HepG2 (cell line): ENCODE data around the gene ZDHHC7. TPM values are rescaled to one million over a fixed set of nuclear protein-coding genes. Genes with fewer than 3 reads are reported as not detected.

ENCODE experiments used
- ATAC-seq: fragments of 200-7000 bp; cut with Tn5 transposase; 3 replicates; pipeline ENCODE4 v1.9.1; 2020; ENCODE audit warnings: mild to moderate bottlenecking, moderate library complexity
- BruUV-seq: library from RNA; stranded (reverse); fragments of 400-500 nt; replicated peaks from 2 replicates; lab custom pipeline; 2021; lab: Mats Ljungman, UMichigan
- CTCF ChIA-PET: fragments of 300-600 bp; formaldehyde crosslinking; extraction: SDS; loops from one replicate; lab custom pipeline; 2021; ENCODE audit warnings: low total read pairs, inconsistent platforms, low intra/inter-chr PET ratio; lab: Yijun Ruan, JAX
- POLR2A ChIA-PET: fragments of 350-600 bp; sonication (Branson Sonifier 250); formaldehyde crosslinking; loops from one replicate; lab custom pipeline; 2020; ENCODE audit warnings: antibody characterized with exemption, inconsistent platforms; lab: Yijun Ruan, JAX
- DNase-seq: peaks from one replicate; pipeline ENCODE4 v3.0.0-alpha.2; 2015; ENCODE audit warnings: low spot score
- FAIRE-seq: peaks from 3 replicates; lab custom pipeline; 2011; peaks lifted over from hg19 to GRCh38; lab: Jason Lieb, UNC
- H2AFZ ChIP-seq: one replicate; pipeline ENCODE4 v1.6.1; 2011; ENCODE audit warnings: low read length, inconsistent platforms
- H3K27ac ChIP-seq: fragments of 300-600 bp; 3 replicates; pipeline ENCODE4 v1.8.0; 2011; ENCODE audit warnings: mixed run types, mild to moderate bottlenecking, mixed read lengths, low read length, inconsistent platforms; ENCODE audit not compliant: insufficient read depth; ENCODE audit errors: extremely low read length
- H3K27me3 ChIP-seq, 2 experiments: fragments of 200-600 bp in 1 of 2; 2 replicates in 1 of 2; 3 replicates in 1 of 2; pipeline versions ENCODE4 v1.6.0 to v1.8.0; 2011; ENCODE audit warnings: low read length in 2 of 2, mild to moderate bottlenecking in 2 of 2, moderate library complexity in 2 of 2, inconsistent platforms in 1 of 2; ENCODE audit not compliant: insufficient read depth in 2 of 2, control insufficient read depth in 1 of 2
- H3K36me3 ChIP-seq, 2 experiments: fragments of 200-600 bp in 1 of 2; replicated peaks in 1 of 2; 2 replicates in 1 of 2; 3 replicates in 1 of 2; pipeline versions ENCODE4 v1.5.1 to v1.8.0; 2011; ENCODE audit warnings: low read length in 2 of 2, inconsistent platforms in 1 of 2; ENCODE audit not compliant: insufficient read depth in 2 of 2, control insufficient read depth in 1 of 2
- H3K4me1 ChIP-seq: 2 replicates; pipeline ENCODE4 v1.5.1; 2012; ENCODE audit warnings: low read length, inconsistent platforms; ENCODE audit not compliant: insufficient read depth
- H3K4me2 ChIP-seq: 2 replicates; pipeline ENCODE4 v1.6.0; 2011; ENCODE audit warnings: low read depth, low read length, inconsistent platforms
- H3K4me3 ChIP-seq, 3 experiments: fragments of 200-600 bp in 1 of 3; sonication (generic), shearing (Covaris generic) in 1 of 3; replicated peaks in 1 of 3; 2 replicates each; pipeline ENCODE4 v1.5.1; 2011 to 2016; ENCODE audit warnings: low read length in 3 of 3, inconsistent platforms in 2 of 3, low read depth in 2 of 3, mild to moderate bottlenecking in 2 of 3, control low read depth in 1 of 3, mixed read lengths in 1 of 3; ENCODE audit not compliant: insufficient read depth in 1 of 3
- H3K79me2 ChIP-seq: one replicate; pipeline ENCODE4 v1.6.1; 2011; ENCODE audit warnings: low read length, inconsistent platforms; ENCODE audit not compliant: insufficient read depth
- H3K9ac ChIP-seq: 2 replicates; pipeline ENCODE4 v1.6.0; 2011; ENCODE audit warnings: mild to moderate bottlenecking, low read depth, low read length, inconsistent platforms; ENCODE audit not compliant: insufficient read depth
- H3K9me3 ChIP-seq: 2 replicates; pipeline ENCODE4 v1.5.1; 2012; ENCODE audit warnings: mild to moderate bottlenecking, low read length
- H4K20me1 ChIP-seq: 2 replicates; pipeline ENCODE4 v1.6.0; 2011; ENCODE audit warnings: inconsistent platforms, mild to moderate bottlenecking, low read length, moderate library complexity; ENCODE audit not compliant: insufficient read depth
- ATRX ChIP-seq: sonication (generic); formaldehyde crosslinking; IDR thresholded peaks from 2 replicates; pipeline ENCODE4 v1.4.0; 2020; ENCODE audit warnings: missing genetic modification reagents, borderline replicate concordance
- CHD4 ChIP-seq: fragments of 200-600 bp; sonication (generic); IDR thresholded peaks from 2 replicates; pipeline ENCODE4 v1.7.0; 2017; ENCODE audit warnings: mild to moderate bottlenecking, low read length, borderline replicate concordance
- DMTF1 ChIP-seq: sonication (generic); formaldehyde crosslinking; IDR thresholded peaks from 2 replicates; pipeline ENCODE4 v1.4.0; 2020; ENCODE audit warnings: mild to moderate bottlenecking, missing genetic modification reagents
- GFI1 ChIP-seq: sonication (generic); formaldehyde crosslinking; IDR thresholded peaks from 2 replicates; pipeline ENCODE4 v1.5.0; 2020; ENCODE audit warnings: missing genetic modification reagents, mild to moderate bottlenecking, borderline replicate concordance
- HNRNPLL ChIP-seq: fragments of 200-400 bp; formaldehyde crosslinking; IDR thresholded peaks from 2 replicates; pipeline ENCODE4 v1.6.1; 2017; ENCODE audit warnings: mild to moderate bottlenecking, low read depth, low read length; ENCODE audit not compliant: poor library complexity, severe bottlenecking
- IKZF1 ChIP-seq: fragments of 450-650 bp; IDR thresholded peaks from 2 replicates; pipeline ENCODE4 v1.7.1; 2016
- NR2F1 ChIP-seq, 2 experiments: fragments of 450-650 bp in 1 of 2; formaldehyde crosslinking in 1 of 2; IDR thresholded peaks; 2 replicates each; pipeline versions ENCODE4 v1.5.0 to v1.6.1; 2016 to 2020; ENCODE audit warnings: mild to moderate bottlenecking in 1 of 2, missing compliant biosample characterization in 1 of 2, missing genetic modification reagents in 1 of 2, moderate library complexity in 1 of 2
- ZBTB7A ChIP-seq: sonication (generic); formaldehyde crosslinking; IDR thresholded peaks from 2 replicates; pipeline ENCODE4 v1.8.0; 2022; ENCODE audit warnings: mild to moderate bottlenecking, missing genetic modification reagents
- ZNF33A ChIP-seq: sonication (generic); formaldehyde crosslinking; IDR thresholded peaks from 2 replicates; pipeline ENCODE4 v1.5.1; 2020; ENCODE audit warnings: missing genetic modification reagents, mild to moderate bottlenecking, moderate library complexity, borderline replicate concordance
- ZNF33B ChIP-seq: sonication (generic); formaldehyde crosslinking; IDR thresholded peaks from 2 replicates; pipeline ENCODE4 v1.5.1; 2020; ENCODE audit warnings: mild to moderate bottlenecking, missing genetic modification reagents
- ZNF7 ChIP-seq: IDR thresholded peaks from 2 replicates; pipeline ENCODE4 v1.6.1; 2016; ENCODE audit warnings: missing biosample characterization, missing genetic modification reagents
- WGBS: methylation state at CpG from one replicate; pipeline ENCODE4 v1.1.6; 2017; ENCODE audit warnings: low lambda C conversion rate; 5-methylcytosine and 5-hydroxymethylcytosine counted together
- in situ Hi-C: cut with HindIII; loops from 2 replicates; pipeline ENCODE4 v1.10.0; 2017; ENCODE audit warnings: low pct_unique_long_range_greater_than_20kb; ENCODE audit not compliant: extremely low pct_ligation_motif_present
- intact Hi-C: fragments of 100-400 bp; cut with micrococcal nuclease; formaldehyde crosslinking; loops from one replicate; pipeline ENCODE4 v1.10.0; 2022; ENCODE audit not compliant: unreplicated experiment
- polyA plus RNA-seq, 8 experiments: library from polyadenylated mRNA; depleted of rRNA in 3 of 8; stranded (reverse) in 7 of 8; unstranded in 1 of 8; fragments of >200 nt; fragmentation: Illumina TruSeq in 4 of 8; extraction: Trizol in 4 of 8; gene quantifications; 2 replicates each; pipeline versions ENCODE4 v1.2.1 to v1.2.3, GENCODE V29; 2011 to 2016; ENCODE audit warnings: low read depth in 4 of 8, missing spikeins in 1 of 8, mixed read lengths in 1 of 8; ENCODE audit not compliant: insufficient read depth in 1 of 8
- total RNA-seq, 5 experiments: library from RNA; depleted of rRNA; stranded (reverse); fragments of >200 nt; fragmentation: Illumina TruSeq; extraction: Trizol; gene quantifications; 2 replicates each; pipeline ENCODE4 v1.2.3, GENCODE V29; 2016; ENCODE audit warnings: low read depth in 1 of 5
- TF ChIP-seq, protein P1 (sequence below): sonication (generic); formaldehyde crosslinking; IDR thresholded peaks from 2 replicates; pipeline ENCODE4 v1.9.0; 2022; ENCODE audit warnings: missing genetic modification reagents, mild to moderate bottlenecking, borderline replicate concordance
- TF ChIP-seq, protein P2 (sequence below): sonication (generic); formaldehyde crosslinking; IDR thresholded peaks from 2 replicates; pipeline ENCODE4 v1.8.1; 2023; ENCODE audit warnings: mild to moderate bottlenecking, inconsistent platforms, moderate library complexity, missing genetic modification reagents, borderline replicate concordance

ZDHHC7 gene
- total and polyA plus RNA-seq, 2 of the 13 experiments (the other 11 are each of a cell fraction or from before 2014, with no cell fraction given): 46.8 to 67.6 TPM

DNA sequence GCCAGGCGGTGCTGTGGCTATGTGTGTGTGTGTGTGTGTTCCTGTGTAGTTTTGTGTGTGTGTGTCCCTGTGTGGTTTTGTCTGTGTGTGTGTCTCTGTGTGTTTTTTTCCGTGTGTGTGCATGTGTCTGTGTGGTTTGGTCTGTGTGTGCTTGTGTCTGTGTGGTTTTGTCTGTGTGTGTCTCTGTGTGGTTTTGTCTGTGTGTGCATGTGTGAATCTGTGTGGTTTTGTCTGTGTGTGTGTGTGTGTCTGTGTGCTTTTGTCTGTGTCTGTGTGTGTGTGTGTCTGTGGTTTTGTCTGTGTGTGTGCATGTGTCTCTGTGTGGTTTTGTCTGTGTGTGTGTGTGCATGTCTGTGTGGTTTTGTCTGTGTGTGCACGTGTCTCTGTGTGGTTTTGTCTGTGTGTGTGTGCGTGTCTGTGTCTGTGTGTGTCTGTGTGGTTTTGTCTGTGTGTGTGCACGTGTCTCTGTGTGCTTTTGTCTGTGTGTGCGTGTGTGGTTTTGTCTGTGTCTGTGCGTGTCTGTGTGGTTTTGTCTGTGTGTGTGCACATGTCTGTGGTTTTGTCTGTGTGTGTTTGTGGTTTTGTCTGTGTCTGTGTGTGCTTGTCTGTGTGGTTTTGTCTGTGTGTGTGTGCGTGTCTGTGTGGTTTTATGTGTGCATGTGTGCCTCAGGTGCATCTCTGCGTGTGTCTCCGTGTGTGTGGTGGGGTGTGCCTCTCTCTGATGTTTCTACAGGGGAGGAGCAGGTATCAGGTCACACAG, 62.3 kb downstream of the ZDHHC7 start (continued):
- TF ChIP-seq, protein P1, sequence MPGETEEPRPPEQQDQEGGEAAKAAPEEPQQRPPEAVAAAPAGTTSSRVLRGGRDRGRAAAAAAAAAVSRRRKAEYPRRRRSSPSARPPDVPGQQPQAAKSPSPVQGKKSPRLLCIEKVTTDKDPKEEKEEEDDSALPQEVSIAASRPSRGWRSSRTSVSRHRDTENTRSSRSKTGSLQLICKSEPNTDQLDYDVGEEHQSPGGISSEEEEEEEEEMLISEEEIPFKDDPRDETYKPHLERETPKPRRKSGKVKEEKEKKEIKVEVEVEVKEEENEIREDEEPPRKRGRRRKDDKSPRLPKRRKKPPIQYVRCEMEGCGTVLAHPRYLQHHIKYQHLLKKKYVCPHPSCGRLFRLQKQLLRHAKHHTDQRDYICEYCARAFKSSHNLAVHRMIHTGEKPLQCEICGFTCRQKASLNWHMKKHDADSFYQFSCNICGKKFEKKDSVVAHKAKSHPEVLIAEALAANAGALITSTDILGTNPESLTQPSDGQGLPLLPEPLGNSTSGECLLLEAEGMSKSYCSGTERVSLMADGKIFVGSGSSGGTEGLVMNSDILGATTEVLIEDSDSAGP (CRISPR knock-in tag): 0 out of 2 replicates have a peak, but pooled peaks have one; percentile 5
- TF ChIP-seq CHD4: no peak
- TF ChIP-seq ZNF33B: no peak
- TF ChIP-seq, all 625 proteins: peak for 18

GRCh38 chr16:84947996-84948850, 63.1 kb downstream of the ZDHHC7 start:
- H3K9ac ChIP-seq: peak overlapping the region; percentile 27
- TF ChIP-seq, protein P2, sequence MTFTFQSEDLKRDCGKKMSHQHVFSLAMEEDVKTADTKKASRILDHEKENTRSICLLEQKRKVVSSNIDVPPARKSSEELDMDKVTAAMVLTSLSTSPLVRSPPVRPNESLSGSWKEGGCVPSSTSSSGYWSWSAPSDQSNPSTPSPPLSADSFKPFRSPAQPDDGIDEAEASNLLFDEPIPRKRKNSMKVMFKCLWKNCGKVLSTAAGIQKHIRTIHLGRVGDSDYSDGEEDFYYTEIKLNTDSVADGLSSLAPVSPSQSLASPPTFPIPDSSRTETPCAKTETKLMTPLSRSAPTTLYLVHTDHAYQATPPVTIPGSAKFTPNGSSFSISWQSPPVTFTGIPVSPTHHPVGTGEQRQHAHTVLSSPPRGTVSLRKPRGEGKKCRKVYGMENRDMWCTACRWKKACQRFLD (CRISPR knock-in tag): no peak
- TF ChIP-seq DMTF1 (CRISPR knock-in tag) (no peak), ZNF33A (CRISPR knock-in tag) (no peak), HNRNPLL (peak; percentile 37), GFI1 (CRISPR knock-in tag) (no peak), ATRX (CRISPR knock-in tag) (no peak), ZBTB7A (CRISPR knock-in tag) (0 out of 2 replicates have a peak, but pooled peaks have one; percentile 47), NR2F1 (CRISPR knock-in tag; IDR thresholded peaks at IDR 0.05) (peak; percentile 59 to 85), IKZF1 (no peak), ZNF7 (no peak)

More at GRCh38 chr16:84947996-84948850, 63.1 kb downstream of the ZDHHC7 start:
- peak overlapping the region; percentile 27 for H3K27ac ChIP-seq
- no peaks in the 10 kb centered on the region for H3K79me2 ChIP-seq
- peaks cover 49% of the 10 kb centered on the region for H3K4me1 ChIP-seq
- peak overlapping the region; percentile 74 for H3K4me2 ChIP-seq
- no peaks in the 10 kb centered on the region for H4K20me1 ChIP-seq
- CTCF ChIA-PET: no interaction called here
- ATAC-seq (peak; percentile 69), FAIRE-seq (peak; percentile 60), DNase-seq (no peak)
- in situ Hi-C loops: no loop called here
- intact Hi-C loops: no loop called here
- H3K4me3 ChIP-seq: peak overlapping the region; percentile 13 to 65 (median 30); a peak in 4 of 6 replicates
- no peaks in the 10 kb centered on the region; a peak in 1 of 5 replicates for H3K27me3 ChIP-seq
- no peaks in the 10 kb centered on the region for H3K36me3 ChIP-seq
- BruUV-seq: no TSS peak
- H3K9me3 ChIP-seq: no peaks in the 10 kb centered on the region
- POLR2A ChIA-PET: no interaction called here
- 12% methylated on average over 21 of the region's 27 CpGs for WGBS
- no peak overlapping the region for H2AFZ ChIP-seq
